GM12872 (cell line): Measurements from ENCODE around the gene POLD3.

Source experiments
- TF ChIP-seq, protein P1 (sequence below): IDR thresholded peaks from 3 replicates; pipeline ENCODE4 v1.5.1; 2011; ENCODE audit warnings: low read depth, mild to moderate bottlenecking, low read length, moderate library complexity; ENCODE audit not compliant: insufficient read depth

The POLD3 gene

DNA sequence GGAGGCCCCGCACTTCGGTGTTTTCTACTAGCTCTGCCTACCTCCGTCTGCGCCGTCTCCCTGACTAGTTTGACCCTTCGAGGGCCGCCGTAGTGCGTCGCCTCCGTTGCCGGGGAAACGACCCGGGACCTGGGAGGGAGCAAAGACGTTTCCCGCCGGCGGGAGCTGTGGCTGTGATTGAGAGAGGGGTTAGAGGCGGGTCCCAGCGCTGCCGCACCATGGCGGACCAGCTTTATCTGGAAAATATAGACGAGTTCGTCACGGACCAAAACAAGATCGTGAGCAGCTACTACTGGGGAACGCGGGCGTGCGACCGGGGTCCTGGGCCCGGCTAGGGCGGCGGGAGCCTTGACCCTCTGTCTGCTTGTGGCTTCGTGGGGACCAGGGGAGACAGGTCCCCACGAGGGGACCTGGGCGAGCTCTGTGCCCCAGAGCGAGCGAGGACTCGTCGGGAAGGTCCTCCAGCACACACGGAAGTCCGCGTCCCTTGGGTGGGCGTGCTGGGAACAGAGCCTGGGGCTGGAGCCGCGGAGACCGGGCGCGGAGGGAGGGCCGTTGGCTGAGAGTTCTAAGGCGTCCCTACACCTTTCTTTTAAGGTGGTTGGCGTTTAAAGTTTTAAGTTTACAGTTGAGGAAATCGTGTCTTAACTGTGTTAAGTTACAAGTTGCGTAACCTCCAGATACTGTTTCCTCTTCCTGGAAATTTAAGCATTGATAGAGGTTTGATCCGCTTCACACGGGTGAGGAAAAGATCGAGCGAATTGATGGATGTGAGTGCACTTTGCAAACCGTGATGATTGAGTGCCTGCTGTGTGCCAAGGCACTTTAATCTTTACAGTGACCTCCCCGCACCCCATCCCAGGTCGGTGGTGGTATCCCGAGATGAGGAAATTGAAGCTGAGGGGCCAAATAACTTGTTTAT lies at the start of gene POLD3:
Gene POLD3 (plus strand): TSS at position 142 of the 922 bp plus-strand sequence. CDS start 77 bp downstream, at position 219.
- TF ChIP-seq, protein P1, sequence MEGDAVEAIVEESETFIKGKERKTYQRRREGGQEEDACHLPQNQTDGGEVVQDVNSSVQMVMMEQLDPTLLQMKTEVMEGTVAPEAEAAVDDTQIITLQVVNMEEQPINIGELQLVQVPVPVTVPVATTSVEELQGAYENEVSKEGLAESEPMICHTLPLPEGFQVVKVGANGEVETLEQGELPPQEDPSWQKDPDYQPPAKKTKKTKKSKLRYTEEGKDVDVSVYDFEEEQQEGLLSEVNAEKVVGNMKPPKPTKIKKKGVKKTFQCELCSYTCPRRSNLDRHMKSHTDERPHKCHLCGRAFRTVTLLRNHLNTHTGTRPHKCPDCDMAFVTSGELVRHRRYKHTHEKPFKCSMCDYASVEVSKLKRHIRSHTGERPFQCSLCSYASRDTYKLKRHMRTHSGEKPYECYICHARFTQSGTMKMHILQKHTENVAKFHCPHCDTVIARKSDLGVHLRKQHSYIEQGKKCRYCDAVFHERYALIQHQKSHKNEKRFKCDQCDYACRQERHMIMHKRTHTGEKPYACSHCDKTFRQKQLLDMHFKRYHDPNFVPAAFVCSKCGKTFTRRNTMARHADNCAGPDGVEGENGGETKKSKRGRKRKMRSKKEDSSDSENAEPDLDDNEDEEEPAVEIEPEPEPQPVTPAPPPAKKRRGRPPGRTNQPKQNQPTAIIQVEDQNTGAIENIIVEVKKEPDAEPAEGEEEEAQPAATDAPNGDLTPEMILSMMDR: no peak

GRCh38 chr11:74543991-74544390 lies 48.4 kb upstream of the POLD3 start:
- TF ChIP-seq, protein P1: no peak

GRCh38 chr11:74546752-74547151 lies 45.6 kb upstream of the POLD3 start:
- TF ChIP-seq, protein P1: no peak

GRCh38 chr11:74550991-74551753 lies 41.2 kb upstream of the POLD3 start:
- TF ChIP-seq, protein P1: no peak

GRCh38 chr11:74551754-74552145 lies 40.6 kb upstream of the POLD3 start:
- TF ChIP-seq, protein P1: no peak

- TF ChIP-seq, protein P1: no peak
These were observed 34.9 kb upstream of the POLD3 start for GRCh38 chr11:74557526-74557925.
